ENCODE results near the gene GJB6. TPM values are rescaled to one million over a fixed set of nuclear protein-coding genes. Genes with fewer than 3 reads are reported as not detected.

Gene GJB6
- total RNA-seq, 2 experiments from 2014 or later: 4.7 to 6.1 TPM

- Mint-ChIP-seq H3K4me1 (no peaks in the 10 kb centered on the region), H3K27ac (no peak overlapping the region), H3K9me3 (no peaks in the 10 kb centered on the region), H3K36me3 (ENCODE audit: low read depth) (no peaks in the 10 kb centered on the region), H3K4me3 (no peak overlapping the region), H3K27me3 (peaks cover 2% of the 10 kb centered on the region)
- CTCF ChIA-PET: interaction anchor here (0.7 kb wide), 1 partner anchor 8 kb away, joined by 3 read pairs; no protein-coding TSS in a partner anchor
- POLR2A ChIA-PET: no interaction called here
- DNase-seq: no peak
Measured at GRCh38 chr13:20249913-20250312, 17.8 kb upstream of the GJB6 start.

GRCh38 chr13:20247963-20248362 lies 15.8 kb upstream of the GJB6 start:
- H3K4me1 Mint-ChIP-seq: peaks cover 3% of the 10 kb centered on the region
- no peaks in the 10 kb centered on the region for H3K9me3 Mint-ChIP-seq
- ChIA-PET CTCF (interaction anchor here (1.2 kb wide), 1 partner anchor 20 kb away, joined by 4 read pairs; no protein-coding TSS in a partner anchor), POLR2A (no interaction called here)
- no peaks in the 10 kb centered on the region for H3K36me3 Mint-ChIP-seq (ENCODE audit: low read depth)
- peaks cover 2% of the 10 kb centered on the region for H3K27me3 Mint-ChIP-seq
- no peak for DNase-seq
- H3K4me3 Mint-ChIP-seq: no peak overlapping the region
- no peak overlapping the region for H3K27ac Mint-ChIP-seq

- no peak overlapping the region for H3K27ac Mint-ChIP-seq
- no peak for DNase-seq
- H3K36me3 Mint-ChIP-seq (ENCODE audit: low read depth): no peaks in the 10 kb centered on the region
- H3K4me3 Mint-ChIP-seq: no peak overlapping the region
- ChIA-PET CTCF (interaction anchor here (1.0 to 1.2 kb wide), 2 partner anchors 19 to 88 kb away, joined by 3 to 4 read pairs; no protein-coding TSS in a partner anchor), POLR2A (no interaction called here)
- H3K9me3 Mint-ChIP-seq: no peaks in the 10 kb centered on the region
- H3K27me3 Mint-ChIP-seq: peaks cover 2% of the 10 kb centered on the region
- peaks cover 3% of the 10 kb centered on the region for H3K4me1 Mint-ChIP-seq
Measured at GRCh38 chr13:20247403-20247802, 15.3 kb upstream of the GJB6 start.

- Mint-ChIP-seq H3K27me3 (peaks cover 6% of the 10 kb centered on the region), H3K27ac (no peak overlapping the region), H3K4me1 (peaks cover 3% of the 10 kb centered on the region), H3K9me3 (no peaks in the 10 kb centered on the region), H3K4me3 (no peak overlapping the region), H3K36me3 (ENCODE audit: low read depth) (no peaks in the 10 kb centered on the region)
- POLR2A ChIA-PET: no interaction called here
- CTCF ChIA-PET: interaction anchor here (0.6 kb wide), 1 partner anchor 1188 kb away, joined by 4 read pairs; no protein-coding TSS in a partner anchor
- DNase-seq: no peak
Measured at GRCh38 chr13:20241593-20241992, 9.5 kb upstream of the GJB6 start.

GRCh38 chr13:20239748-20240147 lies 7.6 kb upstream of the GJB6 start:
- POLR2A ChIA-PET: no interaction called here
- peaks cover 8% of the 10 kb centered on the region for H3K27me3 Mint-ChIP-seq
- H3K4me1 Mint-ChIP-seq: peaks cover 3% of the 10 kb centered on the region

GRCh38 chr13:20232556-20233277 lies 598 bp upstream of the GJB6 start:
- H3K27me3 Mint-ChIP-seq: peaks cover 31% of the 10 kb centered on the region
- peaks cover 12% of the 10 kb centered on the region for H3K4me1 Mint-ChIP-seq
- ChIA-PET POLR2A (no interaction called here), CTCF (no interaction called here)
- no peak for DNase-seq
- no peaks in the 10 kb centered on the region for H3K9me3 Mint-ChIP-seq
- no peak overlapping the region for H3K27ac Mint-ChIP-seq
- H3K36me3 Mint-ChIP-seq (ENCODE audit: low read depth): peaks cover 2% of the 10 kb centered on the region
- H3K4me3 Mint-ChIP-seq: no peak overlapping the region

More at GRCh38 chr13:20239748-20240147, 7.6 kb upstream of the GJB6 start:
- DNase-seq: no peak
- Mint-ChIP-seq H3K27ac (no peak overlapping the region), H3K9me3 (no peaks in the 10 kb centered on the region), H3K4me3 (no peak overlapping the region), H3K36me3 (ENCODE audit: low read depth) (no peaks in the 10 kb centered on the region)
- CTCF ChIA-PET: no interaction called here

GRCh38 chr13:20230913-20231838 lies 943 bp downstream of the GJB6 start:
- Mint-ChIP-seq H3K4me1 (peaks cover 12% of the 10 kb centered on the region), H3K4me3 (peak overlapping the region; percentile 76), H3K9me3 (no peaks in the 10 kb centered on the region), H3K27me3 (peaks cover 27% of the 10 kb centered on the region), H3K36me3 (ENCODE audit: low read depth) (peaks cover 2% of the 10 kb centered on the region), H3K27ac (peak overlapping the region; percentile 84)
- CTCF ChIA-PET: interaction anchor here (1.2 kb wide), 1 partner anchor 9 kb away, joined by 3 read pairs; no protein-coding TSS in a partner anchor
- POLR2A ChIA-PET: no interaction called here
- peak; percentile 34 for DNase-seq

- H3K9me3 Mint-ChIP-seq: no peaks in the 10 kb centered on the region
- H3K36me3 Mint-ChIP-seq (ENCODE audit: low read depth): peaks cover 2% of the 10 kb centered on the region
- POLR2A ChIA-PET: no interaction called here
- no peak overlapping the region for H3K27ac Mint-ChIP-seq
- no peak for DNase-seq
- no peak overlapping the region for H3K4me3 Mint-ChIP-seq
- CTCF ChIA-PET: interaction anchor here (0.6 to 0.9 kb wide), 2 partner anchors 20 to 410 kb away, joined by 3 to 4 read pairs; no protein-coding TSS in a partner anchor
- H3K4me1 Mint-ChIP-seq: peaks cover 10% of the 10 kb centered on the region
- H3K27me3 Mint-ChIP-seq: peaks cover 14% of the 10 kb centered on the region
Measured at GRCh38 chr13:20227730-20228129, 4.4 kb downstream of the GJB6 start.

- no peak overlapping the region for H3K27ac Mint-ChIP-seq
- H3K4me1 Mint-ChIP-seq: peaks cover 13% of the 10 kb centered on the region
- no peak overlapping the region for H3K4me3 Mint-ChIP-seq
- peaks cover 13% of the 10 kb centered on the region for H3K27me3 Mint-ChIP-seq
- H3K9me3 Mint-ChIP-seq: no peaks in the 10 kb centered on the region
- H3K36me3 Mint-ChIP-seq (ENCODE audit: low read depth): peaks cover 2% of the 10 kb centered on the region
- ChIA-PET POLR2A (no interaction called here), CTCF (interaction anchor here (0.6 to 1.5 kb wide), 3 partner anchors 9 to 410 kb away, joined by 3 to 4 read pairs (median 4); no protein-coding TSS in a partner anchor)
- DNase-seq: no peak
Measured at GRCh38 chr13:20227288-20227687, 4.8 kb downstream of the GJB6 start.

- CTCF ChIA-PET: interaction anchor here (1.2 kb wide), 1 partner anchor 9 kb away, joined by 3 read pairs; no protein-coding TSS in a partner anchor
- H3K36me3 Mint-ChIP-seq (ENCODE audit: low read depth): peaks cover 3% of the 10 kb centered on the region
- POLR2A ChIA-PET: no interaction called here
- no peak overlapping the region for H3K27ac Mint-ChIP-seq
- H3K27me3 Mint-ChIP-seq: peaks cover 4% of the 10 kb centered on the region
- DNase-seq: no peak
- H3K4me3 Mint-ChIP-seq: no peak overlapping the region
- H3K4me1 Mint-ChIP-seq: peaks cover 27% of the 10 kb centered on the region
- peaks cover 3% of the 10 kb centered on the region for H3K9me3 Mint-ChIP-seq
Measured at GRCh38 chr13:20222553-20222952, 9.6 kb downstream of the GJB6 start.

- DNase-seq: no peak
- H3K27me3 Mint-ChIP-seq: peaks cover 2% of the 10 kb centered on the region
- H3K9me3 Mint-ChIP-seq: peaks cover 3% of the 10 kb centered on the region
- H3K27ac Mint-ChIP-seq: no peak overlapping the region
- peaks cover 3% of the 10 kb centered on the region for H3K36me3 Mint-ChIP-seq (ENCODE audit: low read depth)
- CTCF ChIA-PET: no interaction called here
- H3K4me1 Mint-ChIP-seq: peaks cover 27% of the 10 kb centered on the region
- POLR2A ChIA-PET: no interaction called here
- H3K4me3 Mint-ChIP-seq: no peak overlapping the region
Measured at GRCh38 chr13:20221772-20222171, 10.3 kb downstream of the GJB6 start.

GRCh38 chr13:20219577-20219976 lies 12.5 kb downstream of the GJB6 start:
- peak; percentile 20 for DNase-seq
- H3K4me1 Mint-ChIP-seq: peaks cover 27% of the 10 kb centered on the region
- peaks cover 3% of the 10 kb centered on the region for H3K9me3 Mint-ChIP-seq
- H3K36me3 Mint-ChIP-seq (ENCODE audit: low read depth): peaks cover 3% of the 10 kb centered on the region
- ChIA-PET CTCF (interaction anchor here (1.0 kb wide), 1 partner anchor 45 kb away, joined by 3 read pairs; no protein-coding TSS in a partner anchor), POLR2A (no interaction called here)
- peaks cover 2% of the 10 kb centered on the region for H3K27me3 Mint-ChIP-seq
- H3K4me3 Mint-ChIP-seq: peak overlapping the region; percentile 25
- H3K27ac Mint-ChIP-seq: peak overlapping the region; percentile 94

GRCh38 chr13:20217168-20217567 lies 15.0 kb downstream of the GJB6 start:
- peaks cover 3% of the 10 kb centered on the region for H3K36me3 Mint-ChIP-seq (ENCODE audit: low read depth)
- peaks cover 23% of the 10 kb centered on the region for H3K4me1 Mint-ChIP-seq
- H3K4me3 Mint-ChIP-seq: no peak overlapping the region
- H3K27ac Mint-ChIP-seq: no peak overlapping the region
- no peak for DNase-seq
- ChIA-PET CTCF (interaction anchor here (1.3 kb wide), 1 partner anchor 20 kb away, joined by 3 read pairs; no protein-coding TSS in a partner anchor), POLR2A (no interaction called here)
- peaks cover 7% of the 10 kb centered on the region for H3K27me3 Mint-ChIP-seq
- H3K9me3 Mint-ChIP-seq: peaks cover 3% of the 10 kb centered on the region
